Pancreas (tissue), 10 donors: ENCODE results near the gene PAPOLG. TPM values are rescaled to one million over a fixed set of nuclear protein-coding genes. Genes with fewer than 3 reads are reported as not detected.

Experiments used
- ATAC-seq, 4 donors: fragments of 200-7000 bp; cut with Tn5 transposase; one replicate each; pipeline versions ENCODE4 v1.8.0 to v1.9.1; 2020; ENCODE audit warnings: mild to moderate bottlenecking in 4 of 4, moderate library complexity in 4 of 4
- DNase-seq, 6 donors: peaks; one replicate each; pipeline ENCODE4 v3.0.0-alpha.2; 2020
- FAIRE-seq: peaks from 2 replicates; lab custom pipeline; 2012; peaks lifted over from hg19 to GRCh38; lab: Jason Lieb, UNC
- H3K27ac ChIP-seq, 4 donors: fragments of 200-600 bp; sonication (generic); 1 replicate in 3 of 4; 2 replicates in 1 of 4; pipeline versions ENCODE4 v1.5.0 to v1.8.0; 2020
- H3K27me3 ChIP-seq, 4 donors: fragments of 200-600 bp; one replicate each; pipeline ENCODE4 v1.8.0; 2021
- H3K36me3 ChIP-seq, 3 donors: fragments of 200-600 bp; sonication (generic) in 1 of 3; one replicate each; pipeline versions ENCODE4 v1.5.0 to v1.8.0; 2020 to 2021
- H3K4me1 ChIP-seq, 3 donors: fragments of 200-600 bp; one replicate each; pipeline ENCODE4 v1.8.0; 2021
- H3K4me3 ChIP-seq, 4 donors: fragments of 200-600 bp; sonication (generic) in 2 of 4; one replicate each; pipeline versions ENCODE4 v1.5.0 to v1.8.0; 2020 to 2021
- H3K9me3 ChIP-seq, 4 donors: fragments of 200-600 bp; one replicate each; pipeline ENCODE4 v1.8.0; 2021
- WGBS, 2 donors: extraction: QIAGEN DNeasy Blood & Tissue Kit; methylation state at CpG; one replicate each; pipeline ENCODE4 v1.1.7; 2013; 5-methylcytosine and 5-hydroxymethylcytosine counted together
- intact Hi-C, 3 donors: fragments of 100-400 bp; cut with DNase I; formaldehyde crosslinking; loops; one replicate each; pipeline versions ENCODE4 v1.11.1 to v1.14.2; 2022
- polyA plus RNA-seq, 2 donors: library from polyadenylated mRNA; stranded (reverse); fragments of 200-250 nt; gene quantifications; one replicate each; pipeline ENCODE4 v1.2.3, GENCODE V29; 2013
- total RNA-seq, 6 donors: library from RNA; stranded (reverse); fragmentation: NEBNext Ultra II Directional in 4 of 6; extraction: Animal tissue kit (Norgen Biotek cat#: 25700) in 4 of 6; gene quantifications; one replicate each; pipeline versions ENCODE4 v1.2.1 to v1.2.4, GENCODE V29; 2021 to 2023
- TF ChIP-seq, protein P1 (sequence below), 4 donors: fragments of 200-600 bp; sonication (generic) in 3 of 4; IDR thresholded peaks; one replicate each; pipeline versions ENCODE4 v1.5.0 to v1.8.0; 2021; ENCODE audit warnings: antibody characterized with exemption in 4 of 4
- donor health status: healthy with polysubstance abuse.
- donor health status: DM: no; HTN: no; CAD: no; lungs with moderate emphysema.
- donor health status: DM: no; HTN: no; CAD: no.
- donor health status: control.
- donor health status: control.
- donor health status: Bipolar disorder and iron deficiency.
- donor health status: DM: yes; HTN: yes; CAD: no.
- donor health status: DM: no; HTN: no; CAD: no.
- donor health status: DM: no; HTN: no; CAD: no.
- donor health status: DM: yes; HTN: yes; CAD: no.

Gene PAPOLG
- total and polyA plus RNA-seq, 8 donors, result 2.2 to 8.7 (median 3.7) TPM

DNA sequence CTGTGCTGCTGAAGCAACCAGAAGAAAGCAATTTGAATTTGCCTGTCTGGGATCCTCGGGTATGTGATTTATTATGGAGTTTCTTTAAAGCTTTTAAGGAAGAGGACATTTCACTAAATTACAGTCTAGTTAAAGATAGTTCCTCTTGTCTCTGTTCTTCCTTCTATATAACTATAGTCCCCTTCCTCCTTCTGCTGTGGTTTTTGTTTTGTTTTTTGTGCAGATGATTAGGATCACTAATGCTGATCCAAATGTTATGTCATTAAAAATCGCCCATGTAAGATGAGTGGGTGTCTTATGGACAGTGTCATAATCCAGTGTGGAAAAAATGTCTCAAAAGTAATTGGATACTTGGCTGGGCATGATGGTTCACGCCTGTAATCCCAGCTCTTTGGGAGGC lies 24.7 kb downstream of the PAPOLG start:
- H3K36me3 ChIP-seq, result peaks cover 0 to 17% (median 11%) of the 10 kb centered on the region in 3 donors
- peaks cover 0 to 9% (median 0%) of the 10 kb centered on the region in 3 donors for H3K4me1 ChIP-seq
- no peaks in the 10 kb centered on the region for H3K9me3 ChIP-seq
- FAIRE-seq, result no peak
- no peak for DNase-seq
- TF ChIP-seq, protein P1, sequence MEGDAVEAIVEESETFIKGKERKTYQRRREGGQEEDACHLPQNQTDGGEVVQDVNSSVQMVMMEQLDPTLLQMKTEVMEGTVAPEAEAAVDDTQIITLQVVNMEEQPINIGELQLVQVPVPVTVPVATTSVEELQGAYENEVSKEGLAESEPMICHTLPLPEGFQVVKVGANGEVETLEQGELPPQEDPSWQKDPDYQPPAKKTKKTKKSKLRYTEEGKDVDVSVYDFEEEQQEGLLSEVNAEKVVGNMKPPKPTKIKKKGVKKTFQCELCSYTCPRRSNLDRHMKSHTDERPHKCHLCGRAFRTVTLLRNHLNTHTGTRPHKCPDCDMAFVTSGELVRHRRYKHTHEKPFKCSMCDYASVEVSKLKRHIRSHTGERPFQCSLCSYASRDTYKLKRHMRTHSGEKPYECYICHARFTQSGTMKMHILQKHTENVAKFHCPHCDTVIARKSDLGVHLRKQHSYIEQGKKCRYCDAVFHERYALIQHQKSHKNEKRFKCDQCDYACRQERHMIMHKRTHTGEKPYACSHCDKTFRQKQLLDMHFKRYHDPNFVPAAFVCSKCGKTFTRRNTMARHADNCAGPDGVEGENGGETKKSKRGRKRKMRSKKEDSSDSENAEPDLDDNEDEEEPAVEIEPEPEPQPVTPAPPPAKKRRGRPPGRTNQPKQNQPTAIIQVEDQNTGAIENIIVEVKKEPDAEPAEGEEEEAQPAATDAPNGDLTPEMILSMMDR (IDR thresholded peaks at IDR 0.05), result no peak
- H3K27ac ChIP-seq, result no peak overlapping the region
- no peaks in the 10 kb centered on the region for H3K27me3 ChIP-seq
- ATAC-seq, result peak in 1 of 4 donors; percentile 20
- H3K4me3 ChIP-seq, result no peak overlapping the region
- intact Hi-C loops, result no loop called here
- 83 to 91% methylated on average over 3 of the region's 3 CpGs for WGBS, 2 donors

DNA sequence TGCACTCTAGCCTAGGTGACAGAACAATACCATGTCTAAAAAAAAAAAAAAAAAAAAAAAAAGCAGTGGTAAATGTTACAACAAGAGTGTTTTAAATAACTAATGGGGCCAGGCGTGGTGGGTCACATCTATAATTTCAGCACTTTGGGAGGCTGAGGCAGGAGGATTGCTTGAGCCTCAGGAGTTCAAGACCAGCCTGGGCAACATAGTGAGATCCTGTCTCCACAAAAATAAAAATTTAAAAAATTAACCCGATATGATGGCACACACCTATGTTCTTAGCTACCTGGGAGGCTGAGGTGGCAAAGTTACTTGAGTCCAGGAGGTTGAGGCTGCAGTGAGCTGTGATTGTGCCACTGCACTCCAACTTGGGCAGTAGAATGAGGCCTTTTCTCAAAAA lies 37.1 kb downstream of the PAPOLG start:
- no peaks in the 10 kb centered on the region for H3K27me3 ChIP-seq
- WGBS, 2 donors, result 92 to 100% methylated on average over 2 of the region's 2 CpGs
- intact Hi-C loops, result no loop called here
- H3K4me1 ChIP-seq, result no peaks in the 10 kb centered on the region
- no peak for ATAC-seq
- TF ChIP-seq, protein P1 (IDR thresholded peaks at IDR 0.05), result no peak
- FAIRE-seq, result no peak
- no peak overlapping the region for H3K27ac ChIP-seq
- H3K36me3 ChIP-seq, result peaks cover 0 to 28% (median 5%) of the 10 kb centered on the region in 3 donors
- H3K9me3 ChIP-seq, result no peaks in the 10 kb centered on the region
- DNase-seq, result no peak
- H3K4me3 ChIP-seq, result no peak overlapping the region

DNA sequence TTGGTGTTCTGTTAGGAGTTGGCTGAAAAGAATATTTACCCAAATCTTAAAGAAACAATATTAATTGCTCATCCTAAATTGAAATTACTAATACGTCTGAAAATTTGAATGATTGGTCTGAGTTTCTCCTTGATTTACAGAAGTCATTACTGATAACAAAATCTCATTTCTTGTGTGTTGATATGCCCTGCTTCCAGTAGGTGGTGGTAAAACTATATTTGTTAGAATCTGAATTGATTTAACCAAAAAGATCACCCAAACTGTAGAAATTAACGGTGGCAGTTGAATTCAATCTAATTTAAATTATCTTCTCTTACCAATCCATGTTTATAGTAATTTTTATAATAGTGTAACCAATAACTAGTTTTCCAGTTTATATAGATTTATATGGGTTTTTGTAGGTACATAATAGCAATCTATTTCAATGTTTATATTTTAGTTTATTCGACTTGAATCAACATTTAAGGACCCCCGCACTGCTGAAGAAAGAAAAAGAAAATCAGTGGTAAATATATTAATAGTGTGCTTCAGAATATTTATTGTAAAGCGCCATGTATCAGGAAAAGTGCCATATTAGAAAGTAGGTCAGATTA lies 38.3 kb downstream of the PAPOLG start:
- DNase-seq (no peak), FAIRE-seq (peak; percentile 87), ATAC-seq (peak in 3 of 4 donors; percentile 48 to 63 (median 52))
- Histone ChIP-seq H3K36me3 (peaks cover 0 to 21% (median 0%) of the 10 kb centered on the region in 3 donors), H3K9me3 (no peaks in the 10 kb centered on the region), H3K27ac (no peak overlapping the region), H3K4me1 (no peaks in the 10 kb centered on the region), H3K4me3 (no peak overlapping the region), H3K27me3 (no peaks in the 10 kb centered on the region)
- intact Hi-C loops, result no loop called here
- 60 to 67% methylated on average over 5 of the region's 5 CpGs for WGBS, 2 donors
- TF ChIP-seq, protein P1 (IDR thresholded peaks at IDR 0.05), result peak in 3 of 4 donors; percentile 22 to 31 (median 29)

DNA sequence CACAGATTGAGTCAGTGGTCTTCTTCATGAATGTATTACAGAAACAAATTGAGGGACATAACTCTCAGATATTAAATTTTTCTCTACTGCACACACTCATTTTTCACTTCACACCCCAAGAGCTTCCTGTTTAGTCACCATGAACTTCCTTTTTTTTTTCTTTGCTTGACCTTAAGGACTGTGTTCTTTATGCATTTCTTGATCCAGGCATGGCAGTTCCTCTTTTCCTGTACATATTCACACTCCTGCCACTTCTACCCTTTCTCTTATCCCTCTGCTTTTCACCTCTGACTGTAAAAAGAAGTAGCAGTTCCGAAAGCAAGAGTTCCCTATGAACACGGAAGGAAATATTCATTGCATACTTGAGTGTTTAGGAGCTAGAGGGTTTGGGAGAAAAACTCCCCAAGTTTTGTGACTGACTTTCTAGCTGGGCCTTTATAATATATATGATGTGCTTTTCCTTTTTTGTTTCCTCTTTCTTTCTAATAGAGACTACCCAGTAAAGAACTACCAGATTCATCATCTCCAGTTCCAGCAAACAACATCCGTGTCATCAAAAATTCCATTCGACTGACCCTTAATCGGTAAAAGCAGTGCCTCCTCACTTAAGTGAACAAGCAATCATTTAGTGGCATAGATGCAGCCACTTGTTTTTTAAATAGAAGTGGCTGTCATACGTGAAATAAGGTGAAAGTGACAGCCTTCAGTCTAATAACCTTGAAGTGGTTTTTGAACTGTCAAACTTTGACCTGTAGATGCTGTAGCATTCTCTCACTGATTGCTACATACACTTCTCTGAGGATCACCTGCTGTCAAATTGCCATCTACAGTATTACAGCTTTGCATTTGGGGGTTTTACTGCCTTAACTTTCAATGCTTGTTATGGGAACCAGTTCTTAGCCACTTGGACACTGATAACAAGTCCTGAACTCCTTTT lies 40.8 kb downstream of the PAPOLG start:
- Histone ChIP-seq H3K27me3 (no peaks in the 10 kb centered on the region), H3K27ac (no peak overlapping the region), H3K36me3 (peaks cover 0 to 11% (median 0%) of the 10 kb centered on the region in 3 donors), H3K9me3 (no peaks in the 10 kb centered on the region), H3K4me1 (no peaks in the 10 kb centered on the region), H3K4me3 (no peak overlapping the region)
- TF ChIP-seq, protein P1 (IDR thresholded peaks at IDR 0.05), result no peak
- no peak for FAIRE-seq
- no peak for DNase-seq
- ATAC-seq, result peak in 2 of 4 donors; percentile 62 to 74
- WGBS, 2 donors, result 80 to 81% methylated on average over 6 of the region's 6 CpGs
- intact Hi-C loops, result no loop called here
